IMR-90 (cell line): ENCODE measurements around the gene ST6GALNAC3. TPM values are rescaled to one million over a fixed set of nuclear protein-coding genes. Genes with fewer than 3 reads are reported as not detected.

Source experiments
- ATAC-seq: fragments of 200-7000 bp; cut with Tn5 transposase; 2 replicates; pipeline ENCODE4 v1.9.1; 2020; ENCODE audit warnings: low read depth, mild to moderate bottlenecking, moderate library complexity
- BruUV-seq: library from RNA; stranded (reverse); fragments of 400-500 nt; replicated peaks from 2 replicates; lab custom pipeline; 2021; lab: Mats Ljungman, UMichigan
- CTCF ChIA-PET: fragments of 300-600 bp; formaldehyde crosslinking; extraction: SDS; loops from one replicate; lab custom pipeline; 2021; ENCODE audit warnings: antibody characterized with exemption; lab: Yijun Ruan, JAX
- POLR2A ChIA-PET: fragments of 300-600 bp; sonication (Branson Sonifier 250); formaldehyde crosslinking; loops from one replicate; lab custom pipeline; 2022; ENCODE audit warnings: antibody characterized with exemption; ENCODE audit not compliant: unreplicated experiment; lab: Charles Lee
- DNase-seq: peaks from one replicate; pipeline ENCODE4 v3.0.0; 2013
- H2AFZ ChIP-seq: replicated peaks from 2 replicates; pipeline ENCODE3; 2013; ENCODE audit warnings: low read length, mild to moderate bottlenecking; ENCODE audit not compliant: poor library complexity
- H2AK5ac ChIP-seq: 2 replicates; pipeline ENCODE4 v1.6.1; 2013; ENCODE audit warnings: low read depth, low read length, inconsistent platforms
- H2AK9ac ChIP-seq: replicated peaks from 2 replicates; pipeline ENCODE3; 2013; ENCODE audit warnings: mild to moderate bottlenecking, low read depth, low read length, moderate library complexity; ENCODE audit not compliant: poor library complexity
- H2BK120ac ChIP-seq: 2 replicates; pipeline ENCODE4 v1.6.1; 2013; ENCODE audit warnings: low read depth, low read length, inconsistent platforms
- H2BK15ac ChIP-seq: 3 replicates; pipeline ENCODE4 v1.6.1; 2013; ENCODE audit warnings: low read depth, low read length, inconsistent platforms
- H2BK20ac ChIP-seq: 2 replicates; pipeline ENCODE4 v1.6.1; 2013; ENCODE audit warnings: low read depth, mild to moderate bottlenecking, inconsistent platforms, low read length, moderate library complexity
- H2BK5ac ChIP-seq: 2 replicates; pipeline ENCODE4 v1.6.1; 2013; ENCODE audit warnings: mild to moderate bottlenecking, low read depth, low read length, inconsistent platforms; ENCODE audit not compliant: poor library complexity, severe bottlenecking
- H3K14ac ChIP-seq: replicated peaks from 2 replicates; pipeline ENCODE4 v1.6.1; 2013; ENCODE audit warnings: low read depth, low read length, inconsistent platforms
- H3K18ac ChIP-seq: 2 replicates; pipeline ENCODE4 v1.6.1; 2013; ENCODE audit warnings: low read depth, low read length, control low read depth
- H3K23ac ChIP-seq: 2 replicates; pipeline ENCODE4 v1.6.1; 2013; ENCODE audit warnings: low read depth, low read length, inconsistent platforms
- H3K27ac ChIP-seq: 2 replicates; pipeline ENCODE4 v1.5.1; 2013; ENCODE audit warnings: mild to moderate bottlenecking, control low read depth, low read length; ENCODE audit not compliant: insufficient read depth
- H3K27me3 ChIP-seq: 2 replicates; pipeline ENCODE4 v1.6.1; 2013; ENCODE audit warnings: low read length; ENCODE audit not compliant: control insufficient read depth, insufficient read depth
- H3K36me3 ChIP-seq: 2 replicates; pipeline ENCODE4 v1.6.1; 2013; ENCODE audit warnings: low read length, mixed read lengths; ENCODE audit not compliant: control insufficient read depth, insufficient read depth
- H3K4ac ChIP-seq: 2 replicates; pipeline ENCODE4 v1.6.1; 2013; ENCODE audit warnings: low read depth, low read length, inconsistent platforms
- H3K4me1 ChIP-seq: 2 replicates; pipeline ENCODE4 v1.6.1; 2013; ENCODE audit warnings: low read length, mixed read lengths; ENCODE audit not compliant: control insufficient read depth, insufficient read depth
- H3K4me2 ChIP-seq: 2 replicates; pipeline ENCODE4 v1.6.1; 2013; ENCODE audit warnings: low read depth, mild to moderate bottlenecking, control low read depth, low read length, moderate library complexity
- H3K4me3 ChIP-seq: 2 replicates; pipeline ENCODE4 v1.5.1; 2013; ENCODE audit warnings: low read depth, mild to moderate bottlenecking, control low read depth, low read length, moderate library complexity; ENCODE audit not compliant: insufficient read depth
- H3K56ac ChIP-seq: 2 replicates; pipeline ENCODE4 v1.6.1; 2013; ENCODE audit warnings: low read length, inconsistent platforms; ENCODE audit not compliant: insufficient read depth; ENCODE audit errors: extremely low read depth
- H3K79me1 ChIP-seq, 2 experiments: 2 replicates each; pipeline ENCODE4 v1.6.1; 2013; ENCODE audit warnings: low read length in 2 of 2, inconsistent platforms in 1 of 2, low read depth in 1 of 2
- H3K9ac ChIP-seq: 2 replicates; pipeline ENCODE4 v1.6.1; 2013; ENCODE audit warnings: low read depth, low read length, control low read depth
- H3K9me1 ChIP-seq: 2 replicates; pipeline ENCODE4 v1.6.1; 2013; ENCODE audit warnings: low read length, inconsistent platforms; ENCODE audit not compliant: insufficient read depth
- H3K9me3 ChIP-seq: 2 replicates; pipeline ENCODE4 v1.6.1; 2013; ENCODE audit warnings: low read length; ENCODE audit not compliant: control insufficient read depth, insufficient read depth
- H4K20me1 ChIP-seq: 2 replicates; pipeline ENCODE4 v1.6.1; 2013; ENCODE audit warnings: low read length, inconsistent platforms; ENCODE audit not compliant: insufficient read depth
- H4K5ac ChIP-seq: 2 replicates; pipeline ENCODE4 v1.6.1; 2013; ENCODE audit warnings: mild to moderate bottlenecking, low read depth, low read length, control low read depth
- H4K8ac ChIP-seq, 2 experiments: 2 replicates each; pipeline ENCODE4 v1.6.1; 2013; ENCODE audit warnings: low read depth in 2 of 2, low read length in 2 of 2, control low read depth in 1 of 2, inconsistent platforms in 1 of 2
- H4K91ac ChIP-seq: 2 replicates; pipeline ENCODE4 v1.6.1; 2013; ENCODE audit warnings: low read depth, low read length, inconsistent platforms; ENCODE audit not compliant: insufficient read depth
- BHLHE40 ChIP-seq: fragments of 150-350 bp; IDR thresholded peaks from 2 replicates; pipeline ENCODE4 v1.6.1; 2016; ENCODE audit warnings: mild to moderate bottlenecking, low read depth, low read length
- CTCF ChIP-seq: conservative IDR thresholded peaks from 2 replicates; pipeline ENCODE4 v1.5.1; 2012; ENCODE audit warnings: mild to moderate bottlenecking, low read depth, low read length, improper control_type of control experiment
- MAFK ChIP-seq: IDR thresholded peaks from 2 replicates; pipeline ENCODE4 v1.6.1; 2012; ENCODE audit warnings: low read depth, low read length, improper control_type of control experiment
- WGBS, 2 experiments: methylation state at CpG; one replicate each; pipeline versions ENCODE4 v1.1.5 to v1.1.7; 2013; ENCODE audit warnings: missing lambda C conversion rate in 2 of 2; ENCODE audit not compliant: insufficient read length in 1 of 2; ENCODE audit errors: extremely low coverage in 2 of 2; 5-methylcytosine and 5-hydroxymethylcytosine counted together
- dilution Hi-C: fragments of 300-500 bp; cut with HindIII; formaldehyde crosslinking; loops from one replicate; pipeline ENCODE4 v1.14.3; 2018; ENCODE audit warnings: low sequenced_read_pairs; ENCODE audit not compliant: unreplicated experiment
- in situ Hi-C: fragments of 300-500 bp; cut with MboI; formaldehyde crosslinking; loops from 3 replicates; pipeline ENCODE4 v1.14.3; 2019; ENCODE audit warnings: low sequenced_read_pairs, inconsistent platforms, mixed read lengths
- intact Hi-C: fragments of 100-400 bp; cut with micrococcal nuclease; formaldehyde crosslinking; loops from 2 replicates; pipeline ENCODE4 v1.10.0; 2022
- polyA plus RNA-seq, 3 experiments: library from polyadenylated mRNA; depleted of rRNA; stranded (reverse); fragments of >200 nt; gene quantifications; 2 replicates each; pipeline ENCODE4 v1.2.3, GENCODE V29; 2012; ENCODE audit warnings: low replicate concordance in 1 of 3
- total RNA-seq: library from RNA; depleted of rRNA; stranded (reverse); fragments of >200 nt; gene quantifications from 2 replicates; pipeline ENCODE4 v1.2.3, GENCODE V29; 2012

Gene ST6GALNAC3
- total and polyA plus RNA-seq, 2 of the 4 experiments (the other 2 are of a cell fraction): 0.65 to 1.3 TPM

GRCh38 chr1:76510672-76511557, 436.4 kb downstream of the ST6GALNAC3 start:
- ChIA-PET POLR2A (no interaction called here), CTCF (no interaction called here)
- H3K27me3 ChIP-seq: no peaks in the 10 kb centered on the region
- no peak overlapping the region for H3K23ac ChIP-seq
- H2BK5ac ChIP-seq: no peak overlapping the region
- no peak overlapping the region for H3K4me3 ChIP-seq
- no TSS peak for BruUV-seq
- intact Hi-C loops (no loop called here), dilution Hi-C loops (no loop called here), in situ Hi-C loops (no loop called here)
- H4K20me1 ChIP-seq: no peaks in the 10 kb centered on the region
- H2AK5ac ChIP-seq: no peak overlapping the region
- H3K14ac ChIP-seq: no peak overlapping the region
- no peak overlapping the region for H3K9ac ChIP-seq
- TF ChIP-seq BHLHE40 (no peak), CTCF (no peak), MAFK (no peak)
- no peak overlapping the region for H2BK120ac ChIP-seq
- no peak overlapping the region for H2BK20ac ChIP-seq
- H3K18ac ChIP-seq: no peak overlapping the region
- no peak overlapping the region for H2AFZ ChIP-seq
- no peak overlapping the region for H4K91ac ChIP-seq
- no peaks in the 10 kb centered on the region for H3K36me3 ChIP-seq
- H3K9me3 ChIP-seq: no peaks in the 10 kb centered on the region
- no peak overlapping the region for H4K5ac ChIP-seq
- no peak overlapping the region for H2BK15ac ChIP-seq
- no peaks in the 10 kb centered on the region for H3K9me1 ChIP-seq
- WGBS, 2 experiments: no CpG with 5 or more reads among the region's 7 CpGs
- H4K8ac ChIP-seq: no peak overlapping the region
- DNase-seq (no peak), ATAC-seq (no peak)
- H3K4me1 ChIP-seq: no peaks in the 10 kb centered on the region
- no peak overlapping the region for H3K4me2 ChIP-seq
- no peak overlapping the region for H3K4ac ChIP-seq
- no peaks in the 10 kb centered on the region for H3K79me1 ChIP-seq
- H3K27ac ChIP-seq: no peak overlapping the region
- no peak overlapping the region for H2AK9ac ChIP-seq
- no peak overlapping the region for H3K56ac ChIP-seq
